GM10847 (cell line): ENCODE results near the gene SPAG8.
A peak's percentile ranks its signal among the peaks of the same experiment; 100 is the strongest.

Source experiments
- POLR2A ChIP-seq: IDR thresholded peaks from 2 replicates; pipeline ENCODE4 v1.6.1; 2011; ENCODE audit not compliant: insufficient read length; ENCODE audit errors: extremely low read depth

The SPAG8 gene, protein sequence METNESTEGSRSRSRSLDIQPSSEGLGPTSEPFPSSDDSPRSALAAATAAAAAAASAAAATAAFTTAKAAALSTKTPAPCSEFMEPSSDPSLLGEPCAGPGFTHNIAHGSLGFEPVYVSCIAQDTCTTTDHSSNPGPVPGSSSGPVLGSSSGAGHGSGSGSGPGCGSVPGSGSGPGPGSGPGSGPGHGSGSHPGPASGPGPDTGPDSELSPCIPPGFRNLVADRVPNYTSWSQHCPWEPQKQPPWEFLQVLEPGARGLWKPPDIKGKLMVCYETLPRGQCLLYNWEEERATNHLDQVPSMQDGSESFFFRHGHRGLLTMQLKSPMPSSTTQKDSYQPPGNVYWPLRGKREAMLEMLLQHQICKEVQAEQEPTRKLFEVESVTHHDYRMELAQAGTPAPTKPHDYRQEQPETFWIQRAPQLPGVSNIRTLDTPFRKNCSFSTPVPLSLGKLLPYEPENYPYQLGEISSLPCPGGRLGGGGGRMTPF

DNA sequence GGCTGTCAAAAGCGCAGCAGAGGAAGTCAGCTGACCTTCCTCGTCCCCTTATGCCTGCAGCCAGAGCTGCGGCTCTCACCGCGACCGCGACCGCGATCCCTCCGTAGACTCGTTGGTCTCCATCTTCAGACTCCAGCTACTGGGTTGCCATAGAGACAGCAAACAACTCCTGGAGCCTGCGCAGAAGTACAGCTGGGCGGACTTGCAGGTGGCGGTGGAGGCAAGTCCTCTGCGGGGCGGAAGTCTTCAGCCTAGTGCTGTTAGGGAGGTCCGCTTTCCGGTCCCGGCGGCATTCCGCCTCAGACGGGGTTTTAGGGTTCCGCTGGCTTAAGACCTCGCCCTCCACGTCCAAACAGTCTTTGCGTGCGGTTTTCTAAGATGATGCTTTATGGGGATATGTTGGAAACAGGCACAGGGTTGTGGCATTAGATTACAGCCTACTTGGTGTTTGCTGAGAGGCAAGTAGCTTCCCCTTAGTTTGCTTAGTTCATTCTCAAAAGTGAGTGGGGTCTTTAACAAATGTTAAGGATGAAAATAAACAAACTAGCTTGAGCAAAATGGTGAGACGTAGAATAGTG lies at the start of gene SPAG8:
Gene SPAG8, minus strand, starts transcription at position 238 of the 578 bp plus-strand sequence. Its CDS starts 115 bp downstream, at position 123.
- TF ChIP-seq POLR2A: peak; percentile 32

DNA sequence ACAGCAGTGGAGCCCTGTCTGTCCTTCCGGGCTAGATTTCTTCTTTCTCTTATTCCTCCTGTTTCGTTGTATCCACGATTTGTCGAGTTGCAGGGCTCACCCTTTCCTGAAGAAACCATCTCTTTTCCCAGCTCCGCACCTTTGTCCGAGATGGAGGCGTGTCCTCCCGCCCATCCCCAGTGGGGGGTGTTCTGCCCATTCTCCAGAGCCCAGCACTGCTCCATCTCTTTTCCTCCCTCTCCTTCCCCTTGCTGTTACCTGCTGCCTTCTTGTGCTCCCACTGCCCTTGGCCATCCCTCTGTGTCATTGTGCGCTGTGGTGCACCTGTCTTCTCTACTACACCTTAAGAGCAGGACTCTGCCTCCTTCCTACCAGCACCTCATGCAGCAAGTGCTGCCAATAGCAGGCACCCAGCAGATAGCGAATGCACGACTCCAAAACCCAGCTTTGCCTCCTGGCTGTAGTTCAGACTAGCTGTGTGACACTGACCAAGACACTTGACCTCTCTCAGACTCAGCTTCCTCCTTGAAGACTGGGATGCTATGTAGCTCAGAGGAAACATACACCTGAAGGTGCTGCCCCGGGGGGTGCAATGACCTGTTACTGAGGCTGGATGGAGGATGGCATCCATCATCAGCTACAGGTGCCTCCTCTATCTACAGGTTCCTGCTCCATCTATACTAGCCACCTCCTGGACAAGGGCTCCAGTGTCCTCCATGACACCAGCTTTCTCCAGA lies 49.3 kb upstream of the SPAG8 start:
- TF ChIP-seq POLR2A: no peak

DNA sequence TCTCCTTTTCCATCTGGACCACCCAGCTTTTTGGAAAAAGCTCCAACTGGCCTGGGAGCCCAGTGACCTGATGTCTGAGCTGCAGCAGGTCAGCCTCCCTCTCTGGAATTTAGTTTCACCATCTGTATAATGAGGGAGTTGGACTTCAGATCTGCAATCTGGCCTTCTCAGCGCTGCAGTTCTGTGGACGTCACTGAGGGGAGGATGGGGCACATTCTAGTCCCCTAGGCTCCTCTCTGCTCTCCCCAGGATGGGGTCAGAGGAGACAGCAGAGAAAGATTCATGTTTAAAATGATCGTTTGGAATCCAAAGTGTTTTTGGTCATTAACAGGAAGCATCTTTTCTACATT lies 47.9 kb upstream of the SPAG8 start:
- no peak for TF ChIP-seq POLR2A

- no peak for TF ChIP-seq POLR2A
These were observed 47.4 kb upstream of the SPAG8 start for GRCh38 chr9:35859310-35859989.

DNA sequence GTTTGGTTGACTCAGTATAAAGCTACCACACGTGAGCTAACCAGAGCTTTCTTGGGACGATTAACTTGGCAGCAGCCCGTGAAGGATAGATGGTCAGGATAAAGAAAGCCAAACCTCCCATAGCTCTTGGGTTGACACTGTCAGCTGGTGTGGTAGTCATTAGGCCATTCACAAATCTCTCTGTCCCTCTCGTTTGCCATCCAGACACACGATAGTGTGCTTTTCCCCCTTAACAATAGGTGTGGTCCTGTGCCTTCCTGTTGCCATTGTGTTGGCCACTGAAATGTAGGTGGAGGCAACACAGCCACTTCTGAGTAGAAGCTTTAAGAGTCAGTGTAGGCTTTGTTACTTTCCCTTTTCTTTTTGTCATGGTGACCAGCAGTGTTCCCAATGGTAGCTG lies 46.4 kb upstream of the SPAG8 start:
- no peak for TF ChIP-seq POLR2A

DNA sequence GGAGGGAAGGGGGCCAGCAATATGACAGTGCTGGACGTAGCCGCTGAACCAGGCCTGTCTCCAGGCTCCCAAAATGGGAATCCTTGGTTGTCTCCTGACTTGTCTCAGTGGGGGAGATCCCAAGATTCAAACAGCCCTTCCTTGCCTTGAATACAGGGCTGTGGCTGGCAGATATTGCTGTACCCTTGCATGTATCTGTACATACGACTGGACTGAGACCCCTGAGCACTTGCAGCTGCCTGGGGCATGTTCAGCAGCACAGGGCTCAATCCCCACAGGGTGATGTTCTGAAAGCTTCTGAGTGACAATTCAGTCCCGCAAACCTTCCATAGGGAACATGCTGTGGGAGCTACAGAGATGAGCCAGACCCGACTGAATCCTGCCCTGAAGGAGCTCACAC lies 44.8 kb upstream of the SPAG8 start:
- no peak for TF ChIP-seq POLR2A

DNA sequence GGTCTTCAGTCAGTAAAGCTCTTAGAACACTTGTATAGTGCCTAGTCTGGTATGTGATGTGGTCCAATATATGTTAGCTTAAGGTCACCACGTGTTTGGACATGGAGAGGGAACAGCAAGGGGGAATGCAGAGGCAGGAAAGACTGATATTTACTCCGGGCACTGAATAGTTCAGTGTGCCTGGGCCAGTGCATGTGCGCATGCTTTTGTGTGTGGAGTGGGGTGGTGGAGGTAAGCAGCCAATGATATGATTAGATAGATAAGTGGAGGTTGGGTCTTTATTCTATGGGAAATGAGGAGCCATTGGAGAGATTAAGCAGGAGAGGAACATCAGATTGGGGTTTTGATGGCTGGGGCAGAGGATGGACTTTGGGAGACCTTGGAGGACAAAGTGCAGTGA lies 44.1 kb upstream of the SPAG8 start:
- no peak for TF ChIP-seq POLR2A

- TF ChIP-seq POLR2A: no peak
These were observed 42.2 kb upstream of the SPAG8 start for GRCh38 chr9:35854091-35854762.

GRCh38 chr9:35852876-35853865 lies 41.1 kb upstream of the SPAG8 start:
- no peak for TF ChIP-seq POLR2A

DNA sequence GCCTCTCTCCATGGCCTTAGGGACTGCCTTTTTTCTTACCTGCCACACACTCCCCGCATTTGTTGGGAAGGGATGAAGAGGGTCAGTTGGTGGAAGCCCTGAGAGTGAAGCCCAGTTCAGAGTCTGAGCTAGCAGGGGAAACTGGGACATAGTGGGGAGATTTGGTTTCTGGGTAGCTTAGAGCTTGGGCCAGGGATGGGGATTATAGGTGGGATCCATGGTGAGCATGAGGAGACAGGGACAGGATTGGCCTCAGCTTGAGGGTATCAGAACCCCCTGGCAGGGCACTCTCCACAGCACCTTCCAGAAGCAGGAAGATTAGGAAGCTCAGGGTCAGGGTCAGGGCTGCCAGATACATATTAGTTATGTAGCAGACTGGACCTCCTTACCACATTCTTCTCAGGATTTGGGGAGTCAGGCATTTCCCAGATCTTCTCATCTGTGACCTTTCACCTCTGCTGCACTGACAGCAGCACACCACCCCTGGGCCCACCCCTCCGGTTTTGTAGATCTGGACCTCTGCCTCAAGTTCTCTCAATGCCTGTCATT lies 40.3 kb upstream of the SPAG8 start:
- no peak for TF ChIP-seq POLR2A

DNA sequence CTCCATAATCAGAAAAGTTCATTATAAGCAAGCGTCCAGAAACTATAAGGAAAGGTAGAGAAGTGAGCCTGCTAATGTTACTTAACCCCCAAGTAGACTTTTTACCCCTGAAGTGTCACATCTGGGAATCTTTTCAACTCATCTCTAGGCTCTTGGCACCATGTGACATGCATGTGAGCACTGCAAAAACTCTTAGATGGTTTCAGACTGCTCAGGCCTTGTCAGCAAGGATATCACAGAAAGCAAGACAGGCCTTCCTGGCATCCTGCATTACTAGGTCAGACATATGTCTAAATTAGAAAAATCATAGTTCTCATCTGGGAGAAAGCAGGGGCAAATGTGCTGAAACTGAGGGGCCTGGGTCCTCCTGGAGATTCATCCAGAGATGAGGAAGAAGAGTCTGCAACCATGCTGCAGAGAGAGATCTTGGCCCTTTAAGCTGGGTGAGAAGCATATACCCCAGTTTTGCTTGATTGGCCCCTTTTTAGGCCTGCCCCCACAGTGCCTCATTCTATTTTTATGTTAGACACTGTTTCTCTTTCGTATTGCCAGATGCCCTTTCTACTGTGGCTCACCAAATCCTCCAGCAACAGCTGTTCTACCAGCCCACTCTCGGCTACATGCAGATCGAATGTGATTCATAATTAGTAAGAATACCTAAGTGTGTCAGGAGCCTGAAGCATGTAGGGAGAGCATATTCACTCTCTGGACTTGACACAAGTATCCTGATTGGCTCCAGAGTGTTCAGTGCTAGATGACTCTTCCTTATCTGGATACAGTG lies 35.9 kb upstream of the SPAG8 start:
- no peak for TF ChIP-seq POLR2A

GRCh38 chr9:35845824-35846771 lies 34.0 kb upstream of the SPAG8 start:
- no peak for TF ChIP-seq POLR2A
